HAP-1 (cell line): ENCODE measurements around the gene VSTM5.
A peak's percentile ranks its signal among the peaks of the same experiment; 100 is the strongest.
"Not testable (repeated sequence)": the region's sequence is repeated elsewhere in the genome, so short reads cannot be mapped to it uniquely, and the experiment has no call there.

Experiments
- DNase-seq, 2 experiments: peaks; one replicate each; pipeline ENCODE4 v3.0.0-alpha.2; 2016 to 2020; ENCODE audit warnings: low spot score in 2 of 2
- H3K27me3 ChIP-seq: fragments of 250-450 bp; sonication (Bioruptor Pico); 2 replicates; pipeline ENCODE4 v1.5.1; 2020; ENCODE audit warnings: low read depth, mild to moderate bottlenecking, moderate library complexity
- H3K36me3 ChIP-seq: fragments of 250-450 bp; sonication (Bioruptor Pico); replicated peaks from 2 replicates; pipeline ENCODE4 v1.5.1; 2020; ENCODE audit warnings: mild to moderate bottlenecking
- H3K4me1 ChIP-seq: fragments of 250-450 bp; sonication (Bioruptor Pico); 2 replicates; pipeline ENCODE4 v1.5.1; 2020; ENCODE audit warnings: mild to moderate bottlenecking
- H3K4me3 ChIP-seq: fragments of 250-450 bp; sonication (Bioruptor Pico); 2 replicates; pipeline ENCODE4 v1.5.1; 2020; ENCODE audit warnings: mild to moderate bottlenecking, moderate library complexity
- H3K9me3 ChIP-seq: fragments of 250-450 bp; sonication (Bioruptor Pico); 2 replicates; pipeline ENCODE4 v1.5.1; 2020; ENCODE audit warnings: mild to moderate bottlenecking, moderate library complexity
- in situ Hi-C: fragments of 300-500 bp; cut with MboI; formaldehyde crosslinking; loops from 3 replicates; pipeline ENCODE4 v1.14.3; 2020; ENCODE audit warnings: low sequenced_read_pairs, inconsistent platforms, mixed read lengths

VSTM5 gene

DNA sequence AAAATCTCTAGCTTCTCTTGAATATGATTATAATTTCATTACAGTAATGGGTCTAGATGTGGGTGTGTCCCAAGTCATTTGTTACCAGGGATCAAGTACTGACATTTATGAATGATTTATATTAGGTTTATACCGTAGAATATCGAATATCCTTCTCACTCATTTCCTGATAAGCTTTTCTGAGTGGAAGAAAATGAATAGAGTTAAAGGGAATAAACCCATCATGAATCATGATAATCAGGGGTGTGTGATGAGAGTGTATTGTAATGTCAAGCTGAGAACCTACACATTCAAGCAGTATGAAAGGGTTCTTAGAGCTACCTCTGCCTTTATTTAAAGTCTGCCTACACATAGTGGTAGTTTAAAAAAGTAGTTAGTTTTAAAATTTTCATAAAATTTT, 49.1 kb downstream of the VSTM5 start:
- H3K36me3 ChIP-seq, result peaks cover 82% of the 10 kb centered on the region

DNA sequence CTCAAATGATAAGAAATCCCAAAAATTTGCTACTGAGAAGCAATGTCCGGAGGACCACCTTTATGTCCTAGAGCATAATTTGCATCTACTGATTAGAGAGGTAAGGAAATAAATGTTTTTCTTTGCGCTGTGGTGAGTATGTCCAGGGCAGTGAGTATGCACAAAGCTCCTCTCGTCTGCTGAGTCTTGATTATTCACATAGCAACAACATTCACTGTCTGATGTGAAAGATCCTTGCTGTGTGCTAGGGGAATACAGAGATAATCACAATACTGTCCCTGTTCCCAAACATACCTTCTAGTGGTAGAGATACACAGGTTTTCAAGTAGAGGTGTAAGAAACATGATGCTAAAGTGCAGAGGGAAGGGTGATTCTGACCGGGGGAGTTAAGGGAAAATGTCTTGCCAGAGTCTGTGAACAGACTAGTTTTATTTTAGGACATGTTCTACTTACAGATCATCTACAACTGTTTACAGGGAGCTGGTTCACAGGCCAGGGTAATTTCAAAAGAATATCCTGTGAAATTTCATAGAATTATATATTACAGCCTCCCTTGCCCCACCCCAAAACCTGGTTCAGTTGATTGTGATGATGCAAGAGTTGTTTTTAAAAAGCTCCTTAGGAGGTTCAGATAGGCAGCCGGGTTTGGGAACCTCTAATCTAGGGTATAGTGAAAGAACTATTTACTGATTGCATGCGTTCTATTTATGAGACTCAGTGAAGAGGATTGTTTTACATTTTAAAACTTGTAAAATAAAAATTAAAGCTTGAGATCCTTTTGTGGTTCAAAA, 53.8 kb downstream of the VSTM5 start:
- Histone ChIP-seq H3K9me3 (no peaks in the 10 kb centered on the region), H3K4me3 (no peak overlapping the region), H3K36me3 (peaks cover 88% of the 10 kb centered on the region), H3K4me1 (no peaks in the 10 kb centered on the region), H3K27me3 (no peaks in the 10 kb centered on the region)
- no peak for DNase-seq
- in situ Hi-C loops, result no loop called here

More for the DNA sequence above, 49.1 kb downstream of the VSTM5 start:
- Histone ChIP-seq H3K9me3 (no peaks in the 10 kb centered on the region), H3K27me3 (no peaks in the 10 kb centered on the region), H3K4me3 (no peak overlapping the region), H3K4me1 (no peaks in the 10 kb centered on the region)
- DNase-seq, result no peak
- in situ Hi-C loops, result no loop called here

DNA sequence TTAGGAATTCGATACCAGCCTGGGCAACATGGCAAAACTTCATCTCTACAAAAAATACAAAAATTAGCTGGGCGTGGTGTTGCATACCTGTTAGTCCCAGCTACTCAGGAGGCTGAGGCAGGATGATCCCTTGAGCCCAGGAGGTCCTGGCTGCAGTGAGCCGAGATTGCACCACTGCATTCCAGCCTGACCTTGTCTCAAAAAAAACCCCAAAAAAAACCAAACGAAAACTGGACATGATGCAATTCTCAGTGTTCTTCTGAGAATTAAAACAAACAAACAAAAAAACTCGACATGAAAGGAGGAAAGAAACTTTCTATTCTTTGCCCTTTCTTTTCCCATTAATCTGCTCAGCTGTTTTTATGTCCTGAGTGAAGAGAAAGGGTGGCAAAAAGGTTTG, 58.9 kb downstream of the VSTM5 start:
- peaks cover 84% of the 10 kb centered on the region for H3K36me3 ChIP-seq

DNA sequence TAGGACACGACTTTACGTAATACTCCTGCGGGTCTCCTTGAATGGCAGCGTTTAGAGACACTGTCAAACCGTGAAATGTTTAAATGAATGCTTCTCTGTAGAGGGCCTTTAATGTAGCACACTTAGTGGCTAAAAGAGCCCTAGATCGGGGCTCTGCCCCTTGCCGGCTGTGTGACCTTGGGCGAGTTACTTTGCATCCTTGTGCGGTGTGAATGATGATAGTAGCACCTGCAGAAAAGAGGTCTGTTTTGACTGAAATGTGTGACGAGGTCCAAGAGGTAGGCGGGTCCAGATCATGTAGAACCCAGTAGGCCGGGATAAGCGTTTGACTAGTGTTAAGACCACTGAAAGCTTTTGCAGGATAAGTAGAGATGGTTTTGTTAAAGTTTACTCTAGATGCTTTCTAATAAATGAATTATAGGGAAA, 65.5 kb downstream of the VSTM5 start:
- H3K4me3 ChIP-seq, result peak overlapping the region; percentile 78
- peaks cover 6% of the 10 kb centered on the region; the same call in 1 of the 2 replicates for H3K4me1 ChIP-seq
- in situ Hi-C loops, result loop anchor here (5.0 kb wide), 1 partner anchor 43 kb away; the partner anchor contains the start of genes C11orf54 and TAF1D
- DNase-seq, result peak; percentile 23 to 27
- H3K9me3 ChIP-seq, result no peaks in the 10 kb centered on the region
- H3K36me3 ChIP-seq, result peaks cover 25% of the 10 kb centered on the region
- H3K27me3 ChIP-seq, result no peaks in the 10 kb centered on the region

More for the DNA sequence above, 58.9 kb downstream of the VSTM5 start:
- Histone ChIP-seq H3K9me3 (no peaks in the 10 kb centered on the region), H3K4me3 (no peak overlapping the region), H3K4me1 (no peaks in the 10 kb centered on the region), H3K27me3 (no peaks in the 10 kb centered on the region)
- in situ Hi-C loops, result no loop called here
- no peak for DNase-seq

DNA sequence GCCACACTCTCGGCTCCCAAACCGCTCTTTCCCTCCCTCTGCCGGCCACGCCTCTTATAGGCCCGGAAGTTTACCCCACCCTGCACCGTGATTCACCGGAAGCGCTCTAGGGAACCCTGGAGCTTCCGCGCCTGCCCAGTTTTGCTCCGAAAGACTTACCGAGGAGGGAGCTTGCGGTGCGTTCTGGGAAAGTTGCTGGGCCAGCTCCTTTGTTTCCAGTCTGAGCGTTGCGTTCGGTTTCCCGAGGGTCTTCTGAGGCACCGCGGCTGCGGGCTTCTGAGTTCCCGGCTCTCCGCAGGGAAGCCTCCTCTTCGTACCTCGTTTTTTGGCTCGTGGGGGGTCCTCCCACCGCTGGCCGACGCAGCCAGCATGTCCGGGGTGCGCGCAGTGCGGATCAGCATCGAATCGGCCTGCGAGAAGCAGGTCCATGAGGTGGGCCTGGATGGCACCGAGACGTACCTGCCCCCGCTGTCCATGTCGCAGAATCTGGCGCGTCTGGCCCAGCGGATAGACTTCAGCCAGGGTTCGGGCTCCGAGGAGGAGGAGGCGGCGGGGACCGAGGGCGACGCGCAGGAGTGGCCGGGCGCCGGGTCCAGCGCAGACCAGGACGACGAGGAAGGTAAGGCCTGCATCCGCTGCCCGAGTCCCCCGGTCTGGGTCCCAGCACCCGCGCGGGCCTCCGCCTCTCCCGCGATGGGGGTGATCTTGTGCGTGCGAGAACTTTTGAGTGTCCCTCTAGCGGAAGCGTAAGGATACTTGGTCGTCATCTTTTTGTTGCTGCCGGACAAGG, 66.1 kb downstream of the VSTM5 start, which contains the start of gene MED17:
Gene MED17 (plus strand): TSS at position 138 of the 790 bp plus-strand sequence. CDS start 232 bp downstream, at position 370.
- H3K27me3 ChIP-seq, result no peaks in the 10 kb centered on the region
- H3K4me1 ChIP-seq, result peaks cover 6% of the 10 kb centered on the region; the same call in 1 of the 2 replicates
- no peaks in the 10 kb centered on the region for H3K9me3 ChIP-seq
- DNase-seq, result peak; percentile 93 to 96
- H3K36me3 ChIP-seq, result peaks cover 20% of the 10 kb centered on the region
- in situ Hi-C loops, result loop anchor here (5.0 kb wide), 1 partner anchor 42 kb away; the partner anchor contains the start of genes C11orf54 and TAF1D
- H3K4me3 ChIP-seq, result peak within 1 kb of the TSS; percentile 78

DNA sequence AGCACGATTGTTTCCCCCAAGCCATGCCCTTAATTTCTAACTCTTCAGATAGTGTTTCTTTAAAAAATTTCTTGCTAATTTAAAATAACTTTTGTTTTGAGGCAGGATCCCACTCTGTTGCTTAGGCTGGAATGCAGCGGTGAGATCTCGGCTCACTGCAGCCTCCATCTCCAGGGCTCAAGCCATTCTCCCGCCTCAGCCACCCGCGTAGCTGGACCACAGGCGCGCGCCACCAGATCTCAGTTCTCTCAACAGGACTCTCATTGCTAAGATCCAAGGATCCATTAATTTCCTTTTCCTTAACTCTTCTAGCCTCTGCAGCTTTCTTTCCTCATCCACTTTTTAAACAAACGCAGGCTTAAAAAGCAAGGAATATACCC, 66.7 kb downstream of the VSTM5 start:
- Histone ChIP-seq H3K4me3 (peak overlapping the region; percentile 78), H3K9me3 (no peaks in the 10 kb centered on the region), H3K27me3 (no peaks in the 10 kb centered on the region), H3K4me1 (peaks cover 6% of the 10 kb centered on the region; the same call in 1 of the 2 replicates), H3K36me3 (peaks cover 15% of the 10 kb centered on the region)
- no peak for DNase-seq
- in situ Hi-C loops, result loop anchor here (5.0 kb wide), 1 partner anchor 41 kb away; the partner anchor contains the start of genes C11orf54 and TAF1D

DNA sequence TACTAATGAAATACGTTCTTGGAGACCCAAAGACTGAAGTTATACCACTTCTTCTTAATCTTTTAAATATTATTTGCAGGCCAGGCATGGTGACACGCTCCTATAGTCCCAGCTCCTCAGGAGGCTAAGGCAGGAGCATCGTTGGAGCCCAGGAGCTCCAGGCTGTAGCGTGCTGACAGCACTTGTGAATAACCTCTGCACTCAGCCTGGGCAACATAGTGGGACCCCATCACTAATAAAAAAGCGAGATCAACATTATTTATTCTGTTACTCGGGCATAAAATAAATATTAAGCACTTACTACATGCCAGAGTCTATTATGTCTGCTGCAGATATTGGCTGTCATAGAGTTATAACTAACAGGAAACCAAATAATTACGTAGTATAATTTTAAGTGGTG, 67.1 kb downstream of the VSTM5 start:
- DNase-seq, result no peak
- peaks cover 6% of the 10 kb centered on the region; the same call in 1 of the 2 replicates for H3K4me1 ChIP-seq
- in situ Hi-C loops, result loop anchor here (5.0 kb wide), 1 partner anchor 41 kb away; the partner anchor contains the start of genes C11orf54 and TAF1D

DNA sequence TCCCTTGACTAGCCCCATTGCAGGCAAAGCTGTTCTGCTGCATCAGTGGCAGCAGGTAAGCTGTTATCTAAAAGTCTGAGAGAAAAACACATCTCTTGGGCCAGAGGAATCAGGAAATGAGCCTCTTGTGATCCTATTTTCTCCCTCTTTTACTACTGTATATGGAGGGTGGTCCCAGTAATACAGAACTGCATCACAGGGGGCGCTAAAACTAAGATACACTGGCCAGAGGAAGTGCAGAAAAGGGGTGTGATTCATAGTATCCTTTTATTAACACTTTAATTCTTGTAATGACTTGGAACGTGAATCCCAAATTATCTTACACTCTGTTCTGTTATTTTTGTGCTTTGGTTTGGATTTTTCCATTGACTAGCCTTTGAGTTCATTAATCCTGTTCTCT, 75.1 kb downstream of the VSTM5 start:
- DNase-seq, result peak in 1 of 2 experiments; percentile 69
- in situ Hi-C loops, result no loop called here
- no peaks in the 10 kb centered on the region for H3K27me3 ChIP-seq
- H3K9me3 ChIP-seq, result no peaks in the 10 kb centered on the region
- no peaks in the 10 kb centered on the region for H3K4me1 ChIP-seq
- no peaks in the 10 kb centered on the region for H3K36me3 ChIP-seq
- no peak overlapping the region for H3K4me3 ChIP-seq

More for the DNA sequence above, 67.1 kb downstream of the VSTM5 start:
- H3K27me3 ChIP-seq, result no peaks in the 10 kb centered on the region
- no peaks in the 10 kb centered on the region for H3K9me3 ChIP-seq
- H3K4me3 ChIP-seq, result peak overlapping the region; percentile 78
- H3K36me3 ChIP-seq, result peaks cover 12% of the 10 kb centered on the region

DNA sequence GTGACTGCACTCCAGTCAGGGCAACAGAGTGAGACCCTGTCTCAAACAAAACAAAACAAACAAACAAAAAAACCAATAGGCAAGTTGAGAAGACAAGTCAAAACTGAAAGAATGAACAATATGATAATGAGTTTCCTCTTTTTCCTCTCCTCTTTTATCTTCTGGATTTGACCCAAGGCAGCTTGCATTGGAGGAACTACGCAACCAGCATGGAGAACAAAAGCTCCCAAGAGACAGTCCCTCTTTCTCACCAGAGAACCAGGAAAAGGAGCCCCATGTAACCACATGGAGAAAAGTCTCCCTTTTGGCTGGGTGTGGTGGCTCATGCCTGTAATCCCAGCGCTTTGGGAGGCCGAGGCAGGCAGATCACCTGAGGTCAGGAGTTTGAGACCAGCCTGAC, 75.9 kb downstream of the VSTM5 start:
- H3K36me3 ChIP-seq, H3K9me3 ChIP-seq, DNase-seq, H3K27me3 ChIP-seq, in situ Hi-C loops, H3K4me3 ChIP-seq, H3K4me1 ChIP-seq: not testable (repeated sequence)

DNA sequence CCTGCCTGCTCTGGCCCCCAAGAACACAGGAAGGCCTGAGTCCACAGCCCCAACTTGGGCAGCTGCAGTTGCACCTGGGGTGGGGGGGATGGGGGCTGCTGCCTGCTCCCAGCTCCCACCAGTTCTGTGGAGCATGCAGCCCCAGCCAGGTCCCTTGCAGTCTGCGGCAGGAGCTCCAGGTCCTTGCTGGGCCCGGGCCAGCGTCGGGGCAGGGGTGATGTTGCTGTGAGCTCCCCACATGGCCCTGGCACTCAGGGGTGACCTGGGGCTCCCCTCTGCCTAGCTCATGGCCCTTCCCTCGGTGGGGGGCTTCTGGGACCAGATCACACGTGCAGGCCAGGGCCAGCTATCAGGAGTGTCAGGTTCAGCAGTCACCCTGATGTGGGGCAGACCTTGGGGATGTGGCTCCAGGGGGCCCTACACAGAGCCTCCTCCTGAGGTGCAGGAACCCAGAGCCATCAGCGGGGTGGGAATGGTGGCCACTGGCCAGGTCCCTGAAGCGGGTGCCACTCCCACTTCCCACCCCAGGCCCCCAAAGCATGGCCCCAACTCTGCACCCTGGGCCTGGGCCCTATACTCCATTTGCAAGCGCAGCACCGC, 76.7 kb downstream of the VSTM5 start:
- Histone ChIP-seq H3K4me1 (no peaks in the 10 kb centered on the region), H3K4me3 (no peak overlapping the region), H3K27me3 (no peaks in the 10 kb centered on the region), H3K36me3 (no peaks in the 10 kb centered on the region), H3K9me3 (no peaks in the 10 kb centered on the region)
- in situ Hi-C loops, result no loop called here
- no peak for DNase-seq

DNA sequence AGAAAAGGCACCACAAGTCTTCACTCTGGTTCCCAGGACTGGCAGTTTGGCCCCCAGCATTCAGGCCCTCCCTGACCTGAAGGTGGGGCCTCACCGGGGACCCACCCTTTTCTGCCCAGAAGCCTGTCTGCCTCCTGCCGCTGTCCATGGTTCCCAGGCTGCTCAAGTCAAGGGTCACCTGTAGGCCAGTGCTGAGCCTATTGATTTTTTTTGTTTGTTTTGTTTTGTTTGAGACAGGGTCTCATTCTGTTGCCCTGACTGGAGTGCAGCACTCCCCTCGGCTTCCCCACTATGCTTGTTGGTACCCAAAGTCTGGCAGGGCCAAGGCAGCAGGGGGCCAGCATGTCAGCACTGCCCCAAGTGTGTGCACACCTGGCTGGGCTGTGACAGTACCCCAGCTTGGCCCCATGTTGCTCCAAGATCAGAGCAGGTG, 77.4 kb downstream of the VSTM5 start:
- no peaks in the 10 kb centered on the region for H3K9me3 ChIP-seq
- in situ Hi-C loops, result no loop called here
- H3K4me3 ChIP-seq, result no peak overlapping the region
- H3K36me3 ChIP-seq, result no peaks in the 10 kb centered on the region
- no peaks in the 10 kb centered on the region for H3K4me1 ChIP-seq
- DNase-seq, result no peak
- no peaks in the 10 kb centered on the region for H3K27me3 ChIP-seq

DNA sequence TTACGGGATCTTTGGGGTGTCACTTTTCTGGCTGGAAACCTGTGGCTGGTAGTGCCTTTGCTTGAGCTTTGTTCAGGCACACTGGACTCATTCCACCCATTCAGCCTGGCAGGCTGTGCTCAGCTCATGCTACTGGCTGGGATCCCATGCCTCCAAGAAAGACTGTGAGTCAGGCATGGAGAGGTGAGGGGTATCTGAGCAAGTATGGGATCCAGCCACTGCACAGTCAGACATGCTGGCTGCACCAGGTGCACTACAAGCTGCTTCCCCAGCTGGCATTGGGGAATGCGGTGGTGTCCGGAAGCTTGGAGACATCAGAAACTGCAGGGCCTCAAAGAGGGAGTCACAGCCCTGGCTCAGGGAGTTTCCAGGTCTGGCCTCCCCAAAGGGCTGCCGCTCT, 78.3 kb downstream of the VSTM5 start:
- Histone ChIP-seq H3K36me3 (no peaks in the 10 kb centered on the region), H3K4me3 (no peak overlapping the region), H3K27me3 (no peaks in the 10 kb centered on the region), H3K4me1 (no peaks in the 10 kb centered on the region), H3K9me3 (no peaks in the 10 kb centered on the region)
- in situ Hi-C loops, result no loop called here
- no peak for DNase-seq

DNA sequence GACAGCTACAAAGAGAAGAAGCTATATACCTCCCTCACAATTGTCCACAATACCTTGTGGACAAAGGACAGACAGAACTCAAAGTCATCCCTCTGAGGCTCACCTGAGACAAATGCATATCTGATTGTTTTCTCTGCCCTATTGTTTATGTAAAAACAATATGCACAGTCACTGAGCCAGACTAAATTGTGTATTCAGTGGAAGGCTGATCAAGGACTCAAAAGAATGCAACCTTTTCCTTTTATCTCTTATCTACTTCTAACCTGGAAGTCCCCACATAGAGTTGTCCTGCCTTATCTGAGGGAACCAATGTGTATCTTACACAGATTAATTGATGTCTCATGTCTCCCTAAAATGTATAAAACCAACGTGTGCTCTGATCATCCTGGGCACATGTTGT, 80.3 kb downstream of the VSTM5 start:
- no peaks in the 10 kb centered on the region for H3K4me1 ChIP-seq
- H3K36me3 ChIP-seq, result no peaks in the 10 kb centered on the region; the same call in 1 of the 2 replicates
- DNase-seq, result no peak
- no peak overlapping the region for H3K4me3 ChIP-seq
- in situ Hi-C loops, result no loop called here
- H3K27me3 ChIP-seq, result no peaks in the 10 kb centered on the region
- no peaks in the 10 kb centered on the region for H3K9me3 ChIP-seq
